CD14-positive monocyte (primary cell): ENCODE data around the gene CD248. TPM values are rescaled to one million over a fixed set of nuclear protein-coding genes. Genes with fewer than 3 reads are reported as not detected.

ENCODE experiments used
- DNase-seq, 3 donors: peaks; one replicate each; pipeline ENCODE4 v3.0.0-alpha.2; 2011 to 2022
- H2AFZ ChIP-seq: 2 replicates; pipeline ENCODE4 v1.6.0; 2012; ENCODE audit warnings: mild to moderate bottlenecking, low read depth, low read length, inconsistent platforms; ENCODE audit not compliant: insufficient read depth, poor library complexity, severe bottlenecking
- H3K27ac ChIP-seq, 2 donors: 1 replicate in 1 of 2; 2 replicates in 1 of 2; pipeline ENCODE4 v1.5.1; 2012 to 2013; ENCODE audit warnings: low read length in 2 of 2, control low read depth in 1 of 2, inconsistent platforms in 1 of 2, low read depth in 1 of 2, mild to moderate bottlenecking in 1 of 2
- H3K27me3 ChIP-seq, 2 donors: one replicate each; pipeline versions ENCODE4 v1.6.0 to v1.6.1; 2011 to 2013; ENCODE audit warnings: low read length in 2 of 2; ENCODE audit not compliant: control insufficient read depth in 2 of 2, insufficient read depth in 2 of 2
- H3K36me3 ChIP-seq, 2 donors: replicated peaks in 1 of 2; 1 replicate in 1 of 2; 2 replicates in 1 of 2; pipeline versions ENCODE4 v1.5.1 to v1.6.1; 2012 to 2013; ENCODE audit warnings: low read length in 2 of 2, control low read depth in 1 of 2, inconsistent platforms in 1 of 2, mild to moderate bottlenecking in 1 of 2; ENCODE audit not compliant: insufficient read depth in 2 of 2, control insufficient read depth in 1 of 2
- H3K4me1 ChIP-seq, 2 donors: 1 replicate in 1 of 2; 2 replicates in 1 of 2; pipeline versions ENCODE4 v1.5.1 to v1.6.1; 2012 to 2013; ENCODE audit warnings: low read length in 2 of 2, control low read depth in 1 of 2, inconsistent platforms in 1 of 2, mild to moderate bottlenecking in 1 of 2, moderate library complexity in 1 of 2; ENCODE audit not compliant: insufficient read depth in 2 of 2, control insufficient read depth in 1 of 2
- H3K4me2 ChIP-seq: replicated peaks from 2 replicates; pipeline ENCODE3; 2012; ENCODE audit warnings: low read length, moderate library complexity, mild to moderate bottlenecking; ENCODE audit not compliant: poor library complexity, severe bottlenecking; ENCODE audit errors: extremely low read depth
- H3K4me3 ChIP-seq, 3 experiments: fragments of 200-600 bp in 1 of 3; sonication (generic) in 1 of 3; replicated peaks in 1 of 3; 1 replicate in 2 of 3; 2 replicates in 1 of 3; pipeline ENCODE4 v1.5.1; 2011 to 2013; ENCODE audit warnings: low read length in 3 of 3, mild to moderate bottlenecking in 3 of 3, control low read depth in 2 of 3, low read depth in 2 of 3, inconsistent platforms in 1 of 3, moderate library complexity in 1 of 3
- H3K79me2 ChIP-seq: 2 replicates; pipeline ENCODE4 v1.6.0; 2012; ENCODE audit warnings: mild to moderate bottlenecking, control low read depth, inconsistent platforms, low read length, moderate library complexity; ENCODE audit not compliant: insufficient read depth
- H3K9ac ChIP-seq: 2 replicates; pipeline ENCODE4 v1.6.0; 2017; ENCODE audit warnings: low read length, mild to moderate bottlenecking; ENCODE audit not compliant: insufficient read depth, poor library complexity, severe bottlenecking
- H3K9me3 ChIP-seq, 2 donors: replicated peaks in 1 of 2; 1 replicate in 1 of 2; 2 replicates in 1 of 2; pipeline versions ENCODE4 v1.5.1 to v1.6.1; 2012 to 2013; ENCODE audit warnings: low read length in 2 of 2, control low read depth in 1 of 2; ENCODE audit not compliant: control insufficient read depth in 1 of 2, insufficient read depth in 1 of 2
- H4K20me1 ChIP-seq: 2 replicates; pipeline ENCODE4 v1.6.0; 2012; ENCODE audit warnings: mild to moderate bottlenecking, low read length, control low read depth, moderate library complexity; ENCODE audit not compliant: insufficient read depth
- H3K27ac Mint-ChIP-seq, 7 donors: one replicate each; pipeline ENCODE4 v1.8.0; 2020; ENCODE audit warnings: mild to moderate bottlenecking in 7 of 7, mixed read lengths in 7 of 7, moderate library complexity in 6 of 7, inconsistent platforms in 2 of 7
- H3K27me3 Mint-ChIP-seq, 3 donors: one replicate each; pipeline ENCODE4 v1.8.0; 2021 to 2022; ENCODE audit warnings: low read depth in 3 of 3, mild to moderate bottlenecking in 3 of 3, mixed read lengths in 3 of 3, moderate library complexity in 3 of 3, inconsistent platforms in 1 of 3
- H3K36me3 Mint-ChIP-seq, 2 donors: one replicate each; pipeline ENCODE4 v1.8.0; 2020; ENCODE audit warnings: mixed read lengths in 2 of 2, inconsistent platforms in 1 of 2, mild to moderate bottlenecking in 1 of 2
- H3K4me1 Mint-ChIP-seq: one replicate; pipeline ENCODE4 v1.8.0; 2020; ENCODE audit warnings: mild to moderate bottlenecking, mixed read lengths
- H3K4me3 Mint-ChIP-seq, 2 donors: one replicate each; pipeline ENCODE4 v1.8.0; 2020; ENCODE audit warnings: mild to moderate bottlenecking in 2 of 2, mixed read lengths in 2 of 2, moderate library complexity in 1 of 2
- H3K9me3 Mint-ChIP-seq, 7 donors: one replicate each; pipeline ENCODE4 v1.8.0; 2020 to 2022; ENCODE audit warnings: mixed read lengths in 7 of 7, mild to moderate bottlenecking in 6 of 7, moderate library complexity in 6 of 7, inconsistent platforms in 2 of 7
- WGBS: methylation state at CpG from one replicate; pipeline ENCODE4 v1.1.5; 2013; ENCODE audit warnings: missing lambda C conversion rate; ENCODE audit not compliant: insufficient coverage; 5-methylcytosine and 5-hydroxymethylcytosine counted together
- intact Hi-C, 2 donors: fragments of 100-400 bp; cut with micrococcal nuclease; formaldehyde crosslinking; loops; one replicate each; pipeline versions ENCODE4 v1.15.0 to v1.15.1; 2023
- polyA minus RNA-seq: library from RNA; depleted of rRNA, polyadenylated mRNA; stranded (reverse); fragments of >200 nt; gene quantifications from 2 replicates; pipeline ENCODE4 v1.2.3, GENCODE V29; 2012
- polyA plus RNA-seq, 3 donors: library from polyadenylated mRNA; depleted of rRNA in 1 of 3; unstranded in 2 of 3; stranded (reverse) in 1 of 3; fragments of 300-500 nt in 2 of 3; fragments of >200 nt in 1 of 3; fragmentation: Illumina TruSeq in 2 of 3; gene quantifications; 1 replicate in 2 of 3; 2 replicates in 1 of 3; pipeline ENCODE4 v1.2.3, GENCODE V29; 2012 to 2021
- total RNA-seq, 12 experiments: library from RNA in 1 of 12; stranded (reverse) in 1 of 12; fragments of 120-200 nt in 1 of 12; gene quantifications; one replicate each; pipeline ENCODE4 v1.2.4 and lab custom pipeline; 2013 to 2026; ENCODE audit warnings: mixed read lengths in 6 of 12, inconsistent platforms in 1 of 12
- TF ChIP-seq, protein P1 (sequence below): fragments of 200-600 bp; IDR thresholded peaks from one replicate; pipeline ENCODE4 v1.8.0; 2022; ENCODE audit warnings: antibody characterized with exemption, mild to moderate bottlenecking

CD248 gene
- total RNA-seq (2013), result 0.02 TPM
- polyA plus RNA-seq (under 1 TPM in 2 of 3 donors, not detected in 1; 0.05 to 0.13 TPM), polyA minus RNA-seq (0.14 TPM in 1 of 2 replicates, not detected in the other), total RNA-seq (lab: John Stamatoyannopoulos, UW) (0 to 0.08 (median 0) reads per million in 11 experiments)

DNA sequence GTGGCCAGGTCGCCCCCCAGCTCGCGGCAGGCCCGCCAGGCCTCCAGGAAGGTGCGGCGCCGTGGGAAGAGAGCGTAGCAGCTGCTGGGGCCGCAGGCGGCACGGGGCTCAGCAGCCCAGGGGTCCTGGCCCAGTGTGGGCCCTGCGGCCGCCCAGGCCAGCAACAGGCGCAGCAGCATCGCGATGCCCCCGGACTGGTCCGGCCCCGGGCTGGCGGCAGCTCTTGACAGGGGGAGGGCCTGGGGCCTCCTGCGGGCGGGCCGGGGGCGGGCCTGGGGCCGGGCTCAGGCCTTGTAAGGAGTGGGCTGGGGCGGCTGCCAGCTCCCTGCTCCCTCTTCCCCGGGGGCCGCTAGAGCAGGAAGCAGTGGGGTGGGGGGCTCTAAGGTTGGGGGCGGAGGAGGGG is at the start of gene CD248:
Gene CD248, minus strand, starts transcription at position 196 of the 403 bp plus-strand sequence. Its CDS starts 17 bp downstream, at position 179.
- WGBS, result 15% methylated on average over 23 of the region's 29 CpGs
- peaks cover 0 to 2% of the 10 kb centered on the region in 2 donors for H3K36me3 Mint-ChIP-seq
- H3K9ac ChIP-seq, result peak within 1 kb of the TSS; percentile 24
- peak within 1 kb of the TSS; percentile 88 to 96 (median 94) for H3K27ac Mint-ChIP-seq
- peak within 1 kb of the TSS; percentile 53 for H2AFZ ChIP-seq
- peaks cover 50 to 60% of the 10 kb centered on the region in 2 donors for H3K4me1 ChIP-seq
- H3K79me2 ChIP-seq, result no peaks in the 10 kb centered on the region
- no peak for DNase-seq
- H3K9me3 ChIP-seq, result no peaks in the 10 kb centered on the region
- peak within 1 kb of the TSS; percentile 39 to 69 for H3K4me3 Mint-ChIP-seq
- peak within 1 kb of the TSS in 1 of 3 experiments; percentile 44 for H3K4me3 ChIP-seq
- intact Hi-C loops, result loop anchor here in 1 of 2 donors (10.0 kb wide), 1 partner anchor 68 kb away; no protein-coding TSS in a partner anchor
- peak within 1 kb of the TSS; percentile 79 to 83 for H3K27ac ChIP-seq
- H3K36me3 ChIP-seq, result no peaks in the 10 kb centered on the region
- no peaks in the 10 kb centered on the region for H4K20me1 ChIP-seq
- peak within 1 kb of the TSS; percentile 58 for H3K4me2 ChIP-seq
- H3K4me1 Mint-ChIP-seq, result peaks cover 45% of the 10 kb centered on the region
- H3K27me3 ChIP-seq, result no peaks in the 10 kb centered on the region
- peaks cover 0 to 9% (median 3%) of the 10 kb centered on the region in 7 donors for H3K9me3 Mint-ChIP-seq
- peaks cover 0 to 16% (median 13%) of the 10 kb centered on the region in 3 donors for H3K27me3 Mint-ChIP-seq
- TF ChIP-seq, protein P1, sequence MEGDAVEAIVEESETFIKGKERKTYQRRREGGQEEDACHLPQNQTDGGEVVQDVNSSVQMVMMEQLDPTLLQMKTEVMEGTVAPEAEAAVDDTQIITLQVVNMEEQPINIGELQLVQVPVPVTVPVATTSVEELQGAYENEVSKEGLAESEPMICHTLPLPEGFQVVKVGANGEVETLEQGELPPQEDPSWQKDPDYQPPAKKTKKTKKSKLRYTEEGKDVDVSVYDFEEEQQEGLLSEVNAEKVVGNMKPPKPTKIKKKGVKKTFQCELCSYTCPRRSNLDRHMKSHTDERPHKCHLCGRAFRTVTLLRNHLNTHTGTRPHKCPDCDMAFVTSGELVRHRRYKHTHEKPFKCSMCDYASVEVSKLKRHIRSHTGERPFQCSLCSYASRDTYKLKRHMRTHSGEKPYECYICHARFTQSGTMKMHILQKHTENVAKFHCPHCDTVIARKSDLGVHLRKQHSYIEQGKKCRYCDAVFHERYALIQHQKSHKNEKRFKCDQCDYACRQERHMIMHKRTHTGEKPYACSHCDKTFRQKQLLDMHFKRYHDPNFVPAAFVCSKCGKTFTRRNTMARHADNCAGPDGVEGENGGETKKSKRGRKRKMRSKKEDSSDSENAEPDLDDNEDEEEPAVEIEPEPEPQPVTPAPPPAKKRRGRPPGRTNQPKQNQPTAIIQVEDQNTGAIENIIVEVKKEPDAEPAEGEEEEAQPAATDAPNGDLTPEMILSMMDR, result no peak

DNA sequence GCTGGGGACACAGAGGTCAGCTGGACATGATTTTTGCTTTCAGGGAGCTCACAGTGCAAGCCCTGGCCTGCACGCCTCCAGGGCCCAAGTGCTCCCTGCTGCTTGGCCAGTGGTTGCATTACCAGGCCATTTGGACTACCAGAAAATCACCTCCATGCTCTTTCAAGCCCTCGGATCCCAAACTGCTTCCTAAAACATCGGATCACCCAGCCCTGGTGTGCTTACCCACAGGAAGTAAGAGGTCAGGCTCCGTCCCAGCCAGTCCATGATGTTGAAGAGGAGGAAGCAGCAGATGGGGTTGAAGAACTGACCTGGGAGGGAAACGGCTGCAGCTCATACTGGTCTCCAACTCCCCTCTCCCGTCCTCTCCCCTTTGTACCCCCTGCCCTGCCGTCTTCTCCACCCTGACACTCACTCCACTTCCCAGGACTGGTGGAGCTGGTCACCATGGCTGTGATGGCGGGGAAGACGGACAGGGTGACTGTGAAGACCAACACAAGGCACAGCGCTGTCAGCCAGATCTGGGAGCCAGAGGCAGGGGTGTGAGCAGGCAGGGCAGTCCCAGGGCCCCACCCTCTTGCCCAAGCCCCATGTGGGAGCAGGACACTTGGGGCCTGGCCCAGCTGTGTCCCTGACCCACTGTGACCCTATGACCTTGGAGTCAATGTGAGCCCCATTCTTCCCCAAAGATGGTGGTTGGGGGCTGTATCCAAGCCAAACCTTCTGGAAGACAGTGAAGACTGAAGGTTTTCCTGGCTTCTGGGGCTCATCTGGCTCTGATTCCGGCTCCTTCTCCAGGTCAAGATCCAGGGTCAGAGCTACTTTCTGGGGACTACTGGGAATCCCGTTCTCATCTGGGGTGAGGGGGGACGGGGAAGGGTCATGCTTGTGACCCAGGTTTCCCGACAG is 49.1 kb upstream of the CD248 start:
- Histone ChIP-seq H3K27me3 (peaks cover 0 to 10% of the 10 kb centered on the region in 2 donors), H3K4me1 (peaks cover 2 to 3% of the 10 kb centered on the region in 2 donors), H3K4me3 (no peak overlapping the region), H3K9me3 (no peaks in the 10 kb centered on the region), H3K4me2 (no peak overlapping the region), H3K36me3 (no peaks in the 10 kb centered on the region), H4K20me1 (no peaks in the 10 kb centered on the region), H3K27ac (no peak overlapping the region), H2AFZ (no peak overlapping the region), H3K9ac (no peak overlapping the region), H3K79me2 (no peaks in the 10 kb centered on the region)
- no peaks in the 10 kb centered on the region for H3K36me3 Mint-ChIP-seq
- 97% methylated on average over 9 of the region's 14 CpGs for WGBS
- intact Hi-C loops, result no loop called here
- H3K4me3 Mint-ChIP-seq, result no peak overlapping the region
- H3K27me3 Mint-ChIP-seq, result peaks cover 12 to 19% (median 12%) of the 10 kb centered on the region in 3 donors
- peak overlapping the region in 1 of 7 donors; percentile 30 for H3K27ac Mint-ChIP-seq
- no peak for DNase-seq
- TF ChIP-seq, protein P1, result no peak
- peaks cover 0 to 7% (median 1%) of the 10 kb centered on the region in 7 donors for H3K9me3 Mint-ChIP-seq
- H3K4me1 Mint-ChIP-seq, result peaks cover 3% of the 10 kb centered on the region
